T-helper 1 cell treated with Interleukin-12 subunit alpha and Interleukin-12 subunit beta and Interleukin-4 antibody, amounts not matched to agents 30 μg/mL and 1 μg/mL, for 36 hours (primary cell): ENCODE results near the gene FOXJ3.
A peak's percentile ranks its signal among the peaks of the same experiment; 100 is the strongest.

Experiments used
- H3K27ac Mint-ChIP-seq: one replicate; pipeline ENCODE4 v1.8.0; 2021; ENCODE audit warnings: mild to moderate bottlenecking, mixed read lengths
- H3K27me3 Mint-ChIP-seq: one replicate; pipeline ENCODE4 v1.8.0; 2021; ENCODE audit warnings: low read depth, mixed read lengths
- H3K36me3 Mint-ChIP-seq: one replicate; pipeline ENCODE4 v1.8.0; 2021; ENCODE audit warnings: low read depth, mixed read lengths
- H3K4me1 Mint-ChIP-seq: one replicate; pipeline ENCODE4 v1.8.0; 2021; ENCODE audit warnings: low read depth, mixed read lengths
- H3K4me3 Mint-ChIP-seq: one replicate; pipeline ENCODE4 v1.8.0; 2021; ENCODE audit warnings: mild to moderate bottlenecking, moderate library complexity, mixed read lengths
- H3K9me3 Mint-ChIP-seq: one replicate; pipeline ENCODE4 v1.8.0; 2021; ENCODE audit warnings: mixed read lengths

FOXJ3 gene

DNA sequence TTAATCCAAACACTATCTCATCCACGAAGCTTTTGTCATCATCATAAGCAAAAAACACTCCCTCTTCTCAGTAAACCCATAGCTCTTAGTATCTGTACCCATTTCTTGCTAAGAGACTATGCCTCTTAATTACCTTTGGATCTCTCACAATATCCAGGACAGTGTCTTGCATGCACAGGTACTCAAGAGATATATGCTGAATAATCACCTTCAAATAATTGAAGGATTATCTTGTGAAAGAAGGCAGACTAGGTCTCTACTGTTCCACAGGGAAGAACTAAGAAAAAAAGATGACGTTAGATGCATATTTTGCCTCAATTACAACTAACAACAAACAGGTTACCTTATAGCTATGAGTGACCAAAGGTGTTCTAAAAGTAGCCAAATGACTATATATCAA is 11.5 kb downstream of the FOXJ3 start:
- Mint-ChIP-seq H3K27ac (no peak overlapping the region), H3K4me3 (no peak overlapping the region), H3K4me1 (peaks cover 39% of the 10 kb centered on the region)

DNA sequence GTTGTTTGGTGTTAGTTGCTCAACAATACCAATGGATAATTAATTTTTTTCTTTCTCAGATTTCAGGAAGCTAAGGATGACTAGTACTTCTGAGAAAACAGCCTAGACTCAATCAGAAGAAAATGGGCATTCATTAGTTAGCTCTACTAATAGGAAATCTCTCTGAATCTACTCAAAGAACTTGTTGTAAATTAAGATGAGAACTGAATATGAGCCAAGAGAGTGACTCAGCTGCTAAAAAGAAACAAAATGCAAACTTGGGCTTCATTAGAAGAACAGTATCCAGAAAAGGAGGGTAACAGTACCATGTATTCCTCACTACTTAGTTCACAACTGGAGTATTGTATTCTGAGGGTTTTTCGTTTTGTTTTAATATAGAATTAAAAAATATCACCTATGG is 12.5 kb downstream of the FOXJ3 start:
- Mint-ChIP-seq H3K4me1 (peaks cover 42% of the 10 kb centered on the region), H3K9me3 (no peaks in the 10 kb centered on the region), H3K4me3 (no peak overlapping the region), H3K27ac (no peak overlapping the region), H3K27me3 (no peaks in the 10 kb centered on the region), H3K36me3 (peaks cover 3% of the 10 kb centered on the region)

More for the DNA sequence above, 11.5 kb downstream of the FOXJ3 start:
- Mint-ChIP-seq H3K9me3 (no peaks in the 10 kb centered on the region), H3K36me3 (peaks cover 3% of the 10 kb centered on the region), H3K27me3 (no peaks in the 10 kb centered on the region)

DNA sequence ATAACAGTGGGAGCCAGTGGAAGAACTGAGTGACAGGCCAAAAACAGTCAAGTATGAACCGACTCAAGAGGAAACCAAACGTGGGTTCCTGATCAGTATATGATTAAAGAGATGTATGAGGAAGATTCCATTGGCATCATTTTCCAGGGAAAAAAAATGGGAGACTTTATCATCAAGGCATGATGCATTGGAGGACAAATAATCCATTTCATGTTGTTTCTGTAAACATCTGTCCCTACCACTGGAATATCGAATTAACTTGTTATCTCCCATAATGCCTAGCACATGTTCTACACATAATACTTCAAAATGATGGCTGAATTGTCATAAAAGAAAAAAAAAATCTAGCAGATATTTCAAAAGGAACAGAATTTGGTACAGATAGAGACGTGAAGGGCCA is 13.3 kb downstream of the FOXJ3 start:
- Mint-ChIP-seq H3K27ac (no peak overlapping the region), H3K9me3 (no peaks in the 10 kb centered on the region), H3K27me3 (no peaks in the 10 kb centered on the region), H3K4me3 (no peak overlapping the region), H3K36me3 (peaks cover 3% of the 10 kb centered on the region), H3K4me1 (peaks cover 46% of the 10 kb centered on the region)

DNA sequence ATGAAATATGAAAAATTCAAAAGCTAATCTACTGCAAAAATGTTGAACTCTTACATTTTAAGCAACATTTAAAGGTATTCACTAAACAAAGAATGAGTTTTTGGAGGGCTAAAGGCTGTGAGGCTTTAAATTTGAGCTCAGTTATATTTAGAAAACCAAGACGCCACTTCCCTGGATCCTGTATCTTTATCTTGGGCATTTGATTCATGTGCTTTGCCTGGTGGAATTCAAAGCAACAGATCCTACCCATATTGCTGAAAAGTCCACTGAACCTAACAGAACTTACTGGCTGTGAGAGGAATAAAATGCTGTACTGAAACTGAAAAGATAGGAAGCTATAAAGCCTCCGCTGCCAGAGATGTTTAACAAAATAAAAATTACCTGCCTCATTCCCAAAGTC is 14.3 kb downstream of the FOXJ3 start:
- Mint-ChIP-seq H3K27me3 (no peaks in the 10 kb centered on the region), H3K27ac (peak overlapping the region; percentile 38), H3K36me3 (peaks cover 3% of the 10 kb centered on the region), H3K4me1 (peaks cover 48% of the 10 kb centered on the region), H3K4me3 (no peak overlapping the region), H3K9me3 (no peaks in the 10 kb centered on the region)

DNA sequence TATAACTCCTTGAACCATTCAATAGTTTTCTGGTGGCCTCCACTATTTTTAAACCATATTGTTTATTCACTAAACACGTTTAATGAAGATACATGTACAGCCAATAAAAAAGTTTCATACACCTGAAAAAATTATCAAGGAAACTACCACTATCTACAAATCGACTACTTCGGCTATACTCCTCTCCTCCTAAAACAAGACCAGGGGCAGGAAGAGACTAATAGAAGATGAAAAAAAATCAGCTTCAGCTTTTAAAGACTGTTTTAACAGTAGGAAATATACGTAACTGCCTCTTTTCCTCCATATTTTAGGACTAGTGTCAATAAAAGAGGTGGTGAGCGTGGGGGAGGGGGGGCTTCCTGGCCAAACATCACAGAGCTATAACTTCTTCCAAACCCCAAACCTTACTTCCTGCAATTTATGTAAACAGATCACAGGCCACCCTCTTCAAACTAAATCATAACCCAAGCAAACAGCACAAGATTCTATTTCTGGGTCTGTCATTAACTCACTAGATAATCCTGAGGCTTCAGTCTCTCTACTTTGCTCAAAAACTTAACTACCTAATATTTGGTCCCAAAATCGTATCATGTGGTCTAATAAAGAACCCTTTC is 15.1 kb downstream of the FOXJ3 start:
- Mint-ChIP-seq H3K9me3 (no peaks in the 10 kb centered on the region), H3K36me3 (peaks cover 3% of the 10 kb centered on the region), H3K4me3 (peak overlapping the region; percentile 72), H3K27me3 (no peaks in the 10 kb centered on the region), H3K4me1 (peaks cover 52% of the 10 kb centered on the region), H3K27ac (peak overlapping the region; percentile 75)

DNA sequence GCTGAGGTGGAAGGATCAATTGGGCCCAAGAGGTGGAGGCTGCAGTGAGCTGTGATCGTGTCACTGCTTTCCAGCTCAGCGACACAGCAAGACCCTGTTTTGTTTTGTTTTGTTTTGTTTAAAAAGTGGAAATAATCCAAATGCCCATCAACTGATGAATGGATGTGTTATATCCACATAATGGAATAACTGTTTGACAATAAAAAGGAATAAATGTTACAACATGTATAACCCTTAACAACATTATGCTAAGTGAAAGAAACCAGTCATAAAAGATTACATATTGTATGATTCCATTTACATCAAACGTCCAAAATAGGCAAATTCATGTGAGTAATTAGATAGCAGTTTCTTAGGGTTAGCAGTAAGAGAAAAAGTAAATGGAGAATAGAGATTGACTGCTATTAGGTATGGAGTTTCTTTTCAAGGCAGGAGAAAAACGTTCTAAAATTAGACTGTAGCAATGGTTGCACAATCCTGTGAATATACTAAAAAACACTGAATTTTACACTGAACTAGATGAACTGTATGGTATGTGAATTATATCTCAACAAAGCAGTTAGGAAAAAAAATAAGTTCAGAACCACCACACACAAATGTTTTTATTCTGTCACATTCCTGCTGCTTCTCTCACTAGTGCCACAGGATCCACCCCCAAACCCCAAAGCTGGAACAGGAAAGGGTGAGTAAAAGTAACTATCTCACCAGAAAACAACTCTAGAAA is 15.7 kb downstream of the FOXJ3 start:
- Mint-ChIP-seq H3K27me3 (no peaks in the 10 kb centered on the region), H3K27ac (peak overlapping the region; percentile 75), H3K4me3 (peak overlapping the region; percentile 72), H3K9me3 (no peaks in the 10 kb centered on the region), H3K36me3 (peaks cover 3% of the 10 kb centered on the region), H3K4me1 (peaks cover 59% of the 10 kb centered on the region)

DNA sequence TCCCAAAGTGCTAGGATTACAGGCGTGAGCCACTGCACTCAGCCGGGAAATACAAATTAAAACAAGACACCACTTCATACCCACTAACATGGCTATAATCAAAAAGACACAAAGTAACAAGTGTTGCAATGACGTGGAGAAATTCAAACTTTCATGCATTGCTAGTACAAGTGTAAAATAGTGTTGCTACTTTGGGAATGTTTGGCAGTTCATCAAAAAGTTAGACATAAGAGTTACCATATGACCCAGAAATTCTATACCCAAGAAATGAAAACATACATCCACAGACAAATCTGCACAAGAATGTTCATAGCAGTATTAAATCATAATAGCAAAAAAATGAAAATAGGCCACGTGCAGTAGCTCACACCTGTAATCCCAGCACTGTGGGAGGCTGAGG is 16.4 kb downstream of the FOXJ3 start:
- Mint-ChIP-seq H3K36me3 (peaks cover 3% of the 10 kb centered on the region), H3K4me1 (peaks cover 59% of the 10 kb centered on the region), H3K4me3 (no peak overlapping the region), H3K9me3 (no peaks in the 10 kb centered on the region), H3K27me3 (no peaks in the 10 kb centered on the region), H3K27ac (no peak overlapping the region)

DNA sequence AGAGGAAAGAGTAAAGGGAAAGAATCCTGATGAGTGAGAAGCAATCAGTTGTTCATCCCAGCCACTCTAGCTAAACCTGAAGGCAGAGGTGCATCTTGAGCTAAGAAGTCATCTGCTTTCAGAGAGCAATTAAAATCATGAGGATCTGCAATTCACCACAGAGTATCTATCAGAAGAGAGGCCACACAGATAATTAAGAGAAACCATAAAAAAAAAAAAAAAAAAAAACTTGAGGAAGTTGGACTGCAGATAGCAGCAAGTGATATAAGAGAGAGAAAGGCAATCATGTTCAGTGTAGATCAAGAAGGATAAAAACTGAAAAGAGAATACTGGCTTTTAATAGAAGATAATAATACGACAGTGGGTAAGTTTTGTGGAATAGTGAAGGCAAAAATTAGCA is 17.7 kb downstream of the FOXJ3 start:
- H3K36me3 Mint-ChIP-seq, result peaks cover 1% of the 10 kb centered on the region
- H3K4me3 Mint-ChIP-seq, result no peak overlapping the region
- no peaks in the 10 kb centered on the region for H3K27me3 Mint-ChIP-seq
- no peaks in the 10 kb centered on the region for H3K9me3 Mint-ChIP-seq
- H3K4me1 Mint-ChIP-seq, result peaks cover 50% of the 10 kb centered on the region
- no peak overlapping the region for H3K27ac Mint-ChIP-seq

DNA sequence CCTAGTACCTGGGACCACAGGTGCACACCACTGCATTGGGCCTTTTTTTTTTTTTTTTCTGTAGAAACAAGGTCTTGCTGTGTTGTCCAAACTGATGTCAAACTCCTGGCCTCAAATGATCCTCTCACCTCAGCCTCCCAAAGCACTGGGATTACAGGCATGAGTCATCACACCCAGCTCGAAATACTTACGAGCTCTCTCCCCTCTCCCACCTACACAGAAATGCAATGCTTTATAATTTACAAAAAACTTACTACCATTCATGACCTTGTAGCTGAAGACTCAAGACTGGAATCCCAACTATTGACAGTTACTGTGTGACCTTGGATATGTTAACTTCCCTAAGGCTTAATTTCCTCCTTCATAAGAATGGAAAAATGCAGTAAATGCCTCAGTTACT is 18.7 kb downstream of the FOXJ3 start:
- Mint-ChIP-seq H3K27ac (no peak overlapping the region), H3K9me3 (no peaks in the 10 kb centered on the region), H3K36me3 (no peaks in the 10 kb centered on the region), H3K27me3 (no peaks in the 10 kb centered on the region), H3K4me1 (peaks cover 45% of the 10 kb centered on the region), H3K4me3 (no peak overlapping the region)

DNA sequence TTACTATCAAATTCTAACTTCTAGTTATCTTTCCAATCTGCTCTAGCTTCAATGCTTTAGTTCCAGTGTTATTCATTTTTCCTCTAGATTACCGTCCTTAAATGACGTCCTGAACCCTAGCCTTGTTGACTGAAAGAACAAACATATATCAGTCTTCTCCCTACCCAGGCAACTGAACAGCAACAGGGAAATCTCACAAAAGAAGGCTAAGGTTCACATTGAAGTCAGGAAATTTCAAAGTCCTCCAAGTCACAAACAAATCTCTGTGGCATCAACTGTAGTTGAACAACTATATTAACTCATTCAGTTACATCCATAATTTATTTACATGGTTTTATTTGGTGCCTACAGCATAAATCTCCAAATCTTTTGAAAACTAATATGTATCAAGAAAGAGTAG is 19.5 kb downstream of the FOXJ3 start:
- Mint-ChIP-seq H3K9me3 (no peaks in the 10 kb centered on the region), H3K4me1 (peaks cover 42% of the 10 kb centered on the region), H3K27ac (no peak overlapping the region), H3K4me3 (no peak overlapping the region), H3K36me3 (peaks cover 3% of the 10 kb centered on the region), H3K27me3 (no peaks in the 10 kb centered on the region)

DNA sequence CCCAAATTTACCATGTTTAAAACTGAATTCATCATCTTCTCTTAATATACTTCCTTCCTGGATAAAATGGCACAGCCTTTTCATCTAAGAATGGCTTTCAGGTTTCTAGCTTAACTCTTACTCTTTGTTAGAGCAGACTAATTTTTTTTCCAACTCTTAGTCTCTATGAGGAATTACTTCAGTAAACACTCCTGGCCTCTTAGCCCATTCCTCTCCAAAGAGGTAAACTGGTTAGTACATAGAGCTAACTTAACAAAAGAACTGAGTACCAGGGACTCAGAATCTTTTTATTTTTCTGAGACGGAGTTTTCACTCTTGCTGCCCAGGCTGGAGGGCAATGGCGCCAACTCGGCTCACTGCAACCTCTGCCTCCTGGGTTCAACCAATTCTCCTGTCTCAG is 21.1 kb downstream of the FOXJ3 start:
- Mint-ChIP-seq H3K27ac (no peak overlapping the region), H3K4me1 (peaks cover 34% of the 10 kb centered on the region), H3K27me3 (no peaks in the 10 kb centered on the region), H3K9me3 (no peaks in the 10 kb centered on the region), H3K36me3 (peaks cover 9% of the 10 kb centered on the region), H3K4me3 (no peak overlapping the region)

DNA sequence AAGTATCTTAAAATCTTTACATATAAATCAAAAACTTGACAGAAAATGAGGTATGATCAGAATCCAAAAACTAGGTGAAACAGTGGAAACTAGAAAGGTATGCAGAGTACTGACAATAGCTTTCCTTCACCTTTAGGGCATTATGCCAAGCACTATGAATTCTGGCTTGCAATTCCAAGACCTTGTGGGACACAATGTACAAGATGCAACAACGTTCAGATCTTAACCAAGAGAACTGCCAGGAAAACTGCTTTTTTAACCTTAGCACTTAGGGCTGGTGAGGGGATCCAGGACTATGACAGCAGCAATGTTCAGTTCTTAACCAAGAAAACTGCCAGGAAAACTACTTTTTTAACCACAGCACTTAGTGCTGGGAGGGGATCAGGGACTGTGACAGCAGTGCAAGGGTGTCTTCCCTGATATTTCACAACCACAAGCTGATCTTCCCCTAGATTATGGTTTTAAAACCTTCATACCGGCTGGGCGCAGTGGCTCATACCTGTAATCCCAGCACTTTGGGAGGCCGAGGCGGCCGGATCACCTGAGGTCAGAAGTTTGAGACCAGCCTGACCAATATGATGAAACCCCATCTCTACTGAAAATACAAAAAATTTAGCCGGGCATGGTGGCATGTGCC is 22.3 kb downstream of the FOXJ3 start:
- Mint-ChIP-seq H3K27me3 (no peaks in the 10 kb centered on the region), H3K27ac (no peak overlapping the region), H3K4me1 (peaks cover 31% of the 10 kb centered on the region), H3K36me3 (peaks cover 9% of the 10 kb centered on the region), H3K4me3 (no peak overlapping the region), H3K9me3 (no peaks in the 10 kb centered on the region)

DNA sequence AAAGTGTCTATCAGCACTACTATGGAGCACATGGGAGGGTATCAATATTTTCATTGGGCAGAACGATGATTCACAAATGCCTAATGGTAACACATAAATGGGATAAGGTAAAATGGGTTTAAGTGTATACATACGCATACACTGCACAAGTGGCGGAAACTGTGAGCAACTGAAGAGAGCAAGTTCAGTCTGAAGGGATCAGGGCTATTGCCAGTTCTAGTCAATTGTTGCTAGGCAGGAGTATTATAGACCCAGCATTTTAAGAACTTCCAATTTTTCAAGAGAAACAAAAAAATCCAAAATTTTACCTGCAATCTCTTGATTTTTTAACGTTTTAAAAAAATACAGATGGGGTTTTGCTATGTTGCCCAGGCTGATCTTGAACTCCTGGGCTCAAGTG is 23.1 kb downstream of the FOXJ3 start:
- Mint-ChIP-seq H3K9me3 (no peaks in the 10 kb centered on the region), H3K4me1 (peaks cover 26% of the 10 kb centered on the region), H3K27me3 (no peaks in the 10 kb centered on the region), H3K27ac (no peak overlapping the region), H3K36me3 (peaks cover 9% of the 10 kb centered on the region), H3K4me3 (no peak overlapping the region)

DNA sequence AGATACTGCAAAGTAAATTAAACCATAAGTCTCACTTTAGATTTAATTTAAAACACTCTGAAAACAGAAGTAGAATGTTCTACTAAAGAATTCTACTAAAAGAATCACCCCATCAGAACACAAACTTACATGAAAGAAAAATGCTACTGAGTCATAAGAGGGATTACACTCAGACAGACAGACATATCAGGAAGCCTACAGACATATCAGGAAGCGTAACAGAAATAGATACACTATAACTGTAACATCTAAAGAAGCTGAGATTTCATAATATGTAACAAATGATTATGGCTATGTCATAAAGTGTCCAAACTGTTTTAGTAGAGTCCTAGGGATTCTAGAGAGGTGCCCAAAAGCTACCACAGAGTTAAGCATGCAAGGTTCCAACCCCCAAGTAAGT is 23.9 kb downstream of the FOXJ3 start:
- Mint-ChIP-seq H3K4me1 (peaks cover 23% of the 10 kb centered on the region), H3K27ac (no peak overlapping the region), H3K36me3 (peaks cover 10% of the 10 kb centered on the region), H3K9me3 (no peaks in the 10 kb centered on the region), H3K4me3 (no peak overlapping the region), H3K27me3 (no peaks in the 10 kb centered on the region)

DNA sequence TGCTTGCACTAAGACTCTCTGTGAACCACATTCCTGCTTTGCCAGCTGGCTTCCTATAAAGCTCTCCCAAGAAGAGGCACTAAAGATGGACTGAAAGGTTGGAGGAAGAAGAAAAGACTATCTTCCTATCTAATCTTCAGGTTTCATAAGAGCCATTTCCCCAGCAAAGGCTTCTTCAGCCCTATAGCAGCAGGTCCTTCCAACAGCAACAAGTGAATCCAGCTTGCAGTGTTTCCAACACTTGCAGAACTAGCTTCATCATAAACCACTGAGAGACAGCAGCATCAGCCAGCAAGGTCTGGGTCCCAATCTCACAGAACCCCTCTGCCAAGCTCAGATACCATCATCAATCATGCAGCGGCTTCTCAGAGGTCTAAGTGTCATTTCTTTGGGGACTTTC is 28.1 kb downstream of the FOXJ3 start:
- H3K4me3 Mint-ChIP-seq, result no peak overlapping the region
- peaks cover 18% of the 10 kb centered on the region for H3K4me1 Mint-ChIP-seq
- H3K36me3 Mint-ChIP-seq, result peaks cover 32% of the 10 kb centered on the region
- H3K27ac Mint-ChIP-seq, result no peak overlapping the region
- peaks cover 24% of the 10 kb centered on the region for H3K9me3 Mint-ChIP-seq
- H3K27me3 Mint-ChIP-seq, result no peaks in the 10 kb centered on the region
